Activated CD4-positive, alpha-beta T cell treated with anti-CD3 and anti-CD28 coated beads, Interleukin-2, amount 10 ng/mL, durations not matched to agents 7 days and 5 days (primary cell): Measurements from ENCODE around the gene AK9. TPM values are rescaled to one million over a fixed set of nuclear protein-coding genes. Genes with fewer than 3 reads are reported as not detected.

ENCODE experiments used
- CTCF ChIA-PET: fragments of 350-600 bp; sonication (Branson Sonifier 250); formaldehyde crosslinking; loops from one replicate; lab custom pipeline; 2021; ENCODE audit warnings: antibody characterized with exemption; lab: Charles Lee
- POLR2A ChIA-PET: fragments of 350-600 bp; sonication (Branson Sonifier 250); formaldehyde crosslinking; loops from one replicate; lab custom pipeline; 2021; ENCODE audit warnings: antibody characterized with exemption; lab: Charles Lee
- DNase-seq: peaks from one replicate; pipeline ENCODE4 v3.0.0-alpha.2; 2020
- H3K27ac Mint-ChIP-seq: one replicate; pipeline ENCODE4 v1.8.0; 2021; ENCODE audit warnings: mild to moderate bottlenecking, moderate library complexity, mixed read lengths
- H3K27me3 Mint-ChIP-seq: one replicate; pipeline ENCODE4 v1.8.0; 2021; ENCODE audit warnings: mixed read lengths
- H3K36me3 Mint-ChIP-seq: one replicate; pipeline ENCODE4 v1.8.0; 2021; ENCODE audit warnings: low read depth, mixed read lengths
- H3K4me1 Mint-ChIP-seq: one replicate; pipeline ENCODE4 v1.8.0; 2021; ENCODE audit warnings: mixed read lengths
- H3K4me3 Mint-ChIP-seq: one replicate; pipeline ENCODE4 v1.8.0; 2021; ENCODE audit warnings: mild to moderate bottlenecking, moderate library complexity, mixed read lengths
- H3K9me3 Mint-ChIP-seq: one replicate; pipeline ENCODE4 v1.8.0; 2021; ENCODE audit warnings: mixed read lengths
- total RNA-seq, 2 experiments: library from RNA; stranded (reverse); gene quantifications; one replicate each; pipeline ENCODE4 v1.2.3, GENCODE V29; 2021

Gene AK9
- total RNA-seq, 2 experiments from 2014 or later, result 3.4 to 5.0 TPM

GRCh38 chr6:109655761-109656262 lies 35.2 kb downstream of the AK9 start:
- no peaks in the 10 kb centered on the region for H3K9me3 Mint-ChIP-seq
- H3K4me1 Mint-ChIP-seq, result peaks cover 6% of the 10 kb centered on the region
- no peak for DNase-seq
- no peak overlapping the region for H3K4me3 Mint-ChIP-seq
- ChIA-PET POLR2A (no interaction called here), CTCF (no interaction called here)
- H3K36me3 Mint-ChIP-seq, result no peaks in the 10 kb centered on the region
- no peaks in the 10 kb centered on the region for H3K27me3 Mint-ChIP-seq
- no peak overlapping the region for H3K27ac Mint-ChIP-seq

DNA sequence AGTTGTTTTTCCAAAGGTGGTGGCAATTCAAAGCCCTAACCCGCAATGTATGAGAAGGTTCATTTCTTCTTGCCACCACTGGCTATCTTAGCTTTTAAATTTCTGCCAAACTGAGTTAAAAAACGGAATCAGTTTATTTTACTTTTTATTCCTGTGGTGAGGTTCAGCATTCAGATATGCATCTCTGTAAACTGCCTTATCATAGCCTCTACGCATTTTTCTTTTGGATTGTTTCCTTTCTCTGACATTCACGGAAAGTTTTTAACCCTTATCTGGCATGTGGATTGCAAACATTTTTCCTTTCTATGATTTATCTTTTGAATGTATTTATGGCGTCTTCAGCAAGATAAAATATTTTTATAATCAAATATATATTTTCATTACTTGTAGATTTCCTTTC lies 37.7 kb downstream of the AK9 start:
- no peak overlapping the region for H3K27ac Mint-ChIP-seq
- H3K36me3 Mint-ChIP-seq, result no peaks in the 10 kb centered on the region
- H3K9me3 Mint-ChIP-seq, result no peaks in the 10 kb centered on the region
- H3K4me1 Mint-ChIP-seq, result no peaks in the 10 kb centered on the region
- ChIA-PET CTCF (interaction anchor here (0.8 kb wide), 1 partner anchor 49 kb away, joined by 3 read pairs; no protein-coding TSS in a partner anchor), POLR2A (no interaction called here)
- no peaks in the 10 kb centered on the region for H3K27me3 Mint-ChIP-seq
- H3K4me3 Mint-ChIP-seq, result no peak overlapping the region
- no peak for DNase-seq

- ChIA-PET POLR2A (no interaction called here), CTCF (interaction anchor here (1.3 kb wide), 1 partner anchor 379 kb away, joined by 3 read pairs; no protein-coding TSS in a partner anchor)
- DNase-seq, result no peak
- Mint-ChIP-seq H3K9me3 (peaks cover 6% of the 10 kb centered on the region), H3K27ac (no peak overlapping the region), H3K27me3 (no peaks in the 10 kb centered on the region), H3K36me3 (no peaks in the 10 kb centered on the region), H3K4me3 (no peak overlapping the region), H3K4me1 (no peaks in the 10 kb centered on the region)
These were observed 46.9 kb downstream of the AK9 start for GRCh38 chr6:109644131-109644530.

DNA sequence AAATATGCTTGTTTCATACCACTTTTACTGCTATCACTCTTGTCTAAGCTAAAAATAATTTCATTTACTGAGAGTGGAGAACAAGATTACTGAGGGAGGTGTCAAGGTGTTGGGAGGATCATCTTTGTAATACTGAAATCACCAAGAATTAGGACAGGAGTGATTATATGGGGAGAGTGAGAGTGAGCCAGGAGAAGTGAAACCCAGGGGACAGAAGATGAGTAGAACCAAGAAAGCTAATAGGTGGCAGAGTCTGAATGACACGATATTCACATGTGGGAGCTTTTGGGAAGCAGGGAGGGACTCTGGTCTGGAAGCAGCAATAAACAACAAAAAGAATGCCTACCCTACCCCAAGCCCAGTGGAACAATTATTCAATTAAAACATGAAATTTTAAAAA lies 58.6 kb downstream of the AK9 start:
- no peaks in the 10 kb centered on the region for H3K9me3 Mint-ChIP-seq
- no peaks in the 10 kb centered on the region for H3K36me3 Mint-ChIP-seq
- H3K27me3 Mint-ChIP-seq, result no peaks in the 10 kb centered on the region
- ChIA-PET CTCF (no interaction called here), POLR2A (no interaction called here)
- peaks cover 7% of the 10 kb centered on the region for H3K4me1 Mint-ChIP-seq
- H3K27ac Mint-ChIP-seq, result no peak overlapping the region
- no peak overlapping the region for H3K4me3 Mint-ChIP-seq
- no peak for DNase-seq

- H3K4me3 Mint-ChIP-seq, result no peak overlapping the region
- H3K36me3 Mint-ChIP-seq, result no peaks in the 10 kb centered on the region
- no peak for DNase-seq
- H3K27ac Mint-ChIP-seq, result no peak overlapping the region
- ChIA-PET CTCF (no interaction called here), POLR2A (no interaction called here)
- no peaks in the 10 kb centered on the region for H3K9me3 Mint-ChIP-seq
- peaks cover 7% of the 10 kb centered on the region for H3K4me1 Mint-ChIP-seq
- H3K27me3 Mint-ChIP-seq, result no peaks in the 10 kb centered on the region
These were observed 59.6 kb downstream of the AK9 start for GRCh38 chr6:109631403-109631802.

GRCh38 chr6:109628158-109629000 lies 62.6 kb downstream of the AK9 start:
- Mint-ChIP-seq H3K27me3 (no peaks in the 10 kb centered on the region), H3K9me3 (peaks cover 2% of the 10 kb centered on the region), H3K4me1 (peaks cover 7% of the 10 kb centered on the region), H3K4me3 (no peak overlapping the region), H3K27ac (no peak overlapping the region), H3K36me3 (no peaks in the 10 kb centered on the region)
- no peak for DNase-seq
- POLR2A ChIA-PET, result no interaction called here
- CTCF ChIA-PET, result interaction anchor here (0.6 kb wide), 1 partner anchor 1929 kb away, joined by 3 read pairs; no protein-coding TSS in a partner anchor

DNA sequence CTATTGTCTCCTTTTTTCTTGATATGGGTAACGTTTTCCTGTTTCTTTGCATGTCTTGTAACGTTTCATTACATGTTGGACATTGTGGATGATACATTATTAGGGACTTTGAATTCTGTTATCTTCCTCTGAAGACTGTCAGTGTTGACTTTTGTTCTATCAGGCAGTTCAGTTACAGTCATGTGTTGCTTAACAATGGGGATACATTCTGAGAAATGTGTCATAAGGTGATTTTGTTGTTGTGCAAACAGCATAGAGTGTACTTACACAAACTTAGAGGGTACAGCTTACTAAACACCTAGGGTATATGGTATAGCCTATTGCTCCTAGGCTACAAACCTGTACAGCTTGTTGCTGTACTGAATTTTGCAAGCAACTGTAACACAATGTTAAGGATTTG lies 64.7 kb downstream of the AK9 start:
- ChIA-PET POLR2A (interaction anchor here (0.6 kb wide), 1 partner anchor 16 kb away, joined by 3 read pairs; no protein-coding TSS in a partner anchor), CTCF (no interaction called here)
- H3K36me3 Mint-ChIP-seq, result no peaks in the 10 kb centered on the region
- no peaks in the 10 kb centered on the region for H3K27me3 Mint-ChIP-seq
- H3K9me3 Mint-ChIP-seq, result peaks cover 2% of the 10 kb centered on the region
- no peak overlapping the region for H3K4me3 Mint-ChIP-seq
- no peak for DNase-seq
- H3K4me1 Mint-ChIP-seq, result peaks cover 7% of the 10 kb centered on the region
- no peak overlapping the region for H3K27ac Mint-ChIP-seq

DNA sequence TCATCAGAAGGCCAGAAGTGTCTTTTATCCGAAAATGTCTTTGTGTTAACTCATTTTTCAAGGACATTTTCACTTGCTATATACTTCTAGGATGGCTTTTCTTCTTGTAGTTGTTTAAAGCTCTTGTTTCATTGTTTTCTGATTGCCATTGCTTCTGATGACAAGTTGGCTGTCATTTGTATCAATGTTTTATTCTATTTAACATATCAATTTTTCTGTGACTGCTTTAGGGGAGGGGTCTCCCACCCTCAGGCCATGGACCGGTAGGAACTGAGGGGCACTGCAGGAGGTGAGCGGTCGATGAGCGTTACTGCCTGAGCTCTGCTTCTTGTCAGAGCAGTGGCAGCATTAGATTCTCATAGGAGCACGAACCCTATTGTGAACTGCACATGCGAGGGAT lies 65.8 kb downstream of the AK9 start:
- Mint-ChIP-seq H3K9me3 (peaks cover 2% of the 10 kb centered on the region), H3K27me3 (no peaks in the 10 kb centered on the region), H3K36me3 (no peaks in the 10 kb centered on the region), H3K27ac (no peak overlapping the region), H3K4me3 (no peak overlapping the region), H3K4me1 (peaks cover 7% of the 10 kb centered on the region)
- POLR2A ChIA-PET, result no interaction called here
- CTCF ChIA-PET, result interaction anchor here (0.6 to 1.5 kb wide), 3 partner anchors 84 to 712 kb away, joined by 3 read pairs; no protein-coding TSS in a partner anchor
- DNase-seq, result no peak

DNA sequence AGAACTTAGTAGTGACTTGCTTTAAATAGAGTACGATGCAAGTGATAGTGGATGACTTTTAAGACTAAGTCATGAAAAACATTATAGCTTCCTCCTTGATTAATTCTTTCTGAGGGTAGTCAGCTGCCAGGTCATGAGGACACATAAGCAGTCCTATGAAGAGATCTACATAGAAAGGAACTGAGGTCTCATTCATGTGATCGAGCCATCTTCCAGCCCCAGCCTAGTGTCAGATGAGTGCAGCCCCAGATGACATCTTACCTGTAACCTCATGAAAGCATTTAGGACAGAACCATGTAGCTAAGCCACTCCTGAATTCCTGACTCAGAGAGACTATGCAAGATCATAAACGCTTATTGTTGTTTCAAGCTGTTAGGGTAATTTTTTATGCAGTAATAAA lies 67.7 kb downstream of the AK9 start:
- Mint-ChIP-seq H3K4me3 (no peak overlapping the region), H3K9me3 (peaks cover 2% of the 10 kb centered on the region), H3K36me3 (no peaks in the 10 kb centered on the region), H3K4me1 (peaks cover 3% of the 10 kb centered on the region), H3K27ac (no peak overlapping the region), H3K27me3 (no peaks in the 10 kb centered on the region)
- POLR2A ChIA-PET, result no interaction called here
- CTCF ChIA-PET, result interaction anchor here (1.2 kb wide), 1 partner anchor 12 kb away, joined by 3 read pairs; no protein-coding TSS in a partner anchor
- DNase-seq, result no peak

DNA sequence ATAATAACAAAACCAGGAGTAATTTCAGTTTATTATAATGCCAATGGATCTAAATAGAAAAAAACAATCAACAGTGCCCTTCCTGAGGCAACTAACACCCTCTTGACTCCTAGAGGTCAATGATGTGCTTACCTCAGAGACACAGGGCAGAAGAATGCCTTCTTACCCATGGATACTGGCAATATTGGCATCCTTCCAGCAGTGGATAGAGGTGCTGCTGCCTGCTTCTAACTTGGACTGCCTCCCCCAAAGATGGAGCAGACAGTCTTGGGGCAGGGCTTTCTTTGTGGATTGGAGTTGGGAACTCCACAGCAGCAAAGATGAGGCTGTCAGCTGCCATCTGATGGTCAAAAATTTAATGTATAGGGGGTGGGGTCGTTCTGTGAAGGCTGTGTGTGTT lies 78.7 kb downstream of the AK9 start:
- H3K9me3 Mint-ChIP-seq, result no peaks in the 10 kb centered on the region
- H3K4me3 Mint-ChIP-seq, result no peak overlapping the region
- H3K4me1 Mint-ChIP-seq, result peaks cover 11% of the 10 kb centered on the region
- peaks cover 2% of the 10 kb centered on the region for H3K36me3 Mint-ChIP-seq
- POLR2A ChIA-PET, result no interaction called here
- no peaks in the 10 kb centered on the region for H3K27me3 Mint-ChIP-seq
- DNase-seq, result no peak
- no peak overlapping the region for H3K27ac Mint-ChIP-seq
- CTCF ChIA-PET, result no interaction called here

DNA sequence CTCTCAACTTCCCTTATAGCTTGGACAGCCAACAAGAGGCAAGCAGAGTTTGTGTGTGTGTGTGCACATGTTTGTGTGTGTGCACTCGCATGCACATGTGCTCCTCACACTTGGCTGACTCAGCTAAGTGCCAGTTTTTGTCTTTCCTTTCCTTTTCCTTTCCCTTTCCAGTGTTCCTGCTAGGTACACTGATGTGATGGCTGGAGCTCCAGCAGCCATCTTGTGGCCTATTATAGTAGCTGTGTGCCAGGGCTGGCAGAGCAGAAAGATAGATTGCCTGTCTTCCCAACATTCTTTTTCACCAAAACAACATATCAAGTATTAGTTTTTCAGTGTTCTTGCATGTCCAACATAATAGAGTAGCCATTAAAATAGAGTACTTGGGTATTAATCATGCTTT lies 79.5 kb downstream of the AK9 start:
- ChIA-PET POLR2A (no interaction called here), CTCF (no interaction called here)
- peaks cover 2% of the 10 kb centered on the region for H3K36me3 Mint-ChIP-seq
- no peaks in the 10 kb centered on the region for H3K9me3 Mint-ChIP-seq
- no peaks in the 10 kb centered on the region for H3K27me3 Mint-ChIP-seq
- peaks cover 12% of the 10 kb centered on the region for H3K4me1 Mint-ChIP-seq
- H3K27ac Mint-ChIP-seq, result no peak overlapping the region
- DNase-seq, result no peak
- no peak overlapping the region for H3K4me3 Mint-ChIP-seq

DNA sequence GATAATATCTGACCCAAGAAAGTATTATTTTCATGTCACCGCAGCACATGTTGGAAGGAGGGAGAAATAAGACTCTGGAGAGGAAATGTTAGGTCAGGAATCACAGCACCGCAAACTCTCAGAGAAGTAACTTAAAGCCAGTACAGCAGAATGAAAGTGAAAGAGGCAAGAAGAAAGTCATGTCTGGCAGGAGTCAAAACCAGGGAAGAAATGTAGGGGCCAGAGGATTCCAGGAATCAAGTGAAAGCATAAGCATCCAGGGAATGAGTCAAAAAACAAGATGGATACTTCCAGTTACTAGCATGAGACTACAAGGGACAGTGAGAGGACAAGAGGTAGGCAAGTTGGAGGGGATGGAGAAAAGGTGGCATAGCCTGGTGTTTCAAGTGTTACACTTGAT lies 80.4 kb downstream of the AK9 start:
- H3K27ac Mint-ChIP-seq, result peak overlapping the region; percentile 61
- peaks cover 18% of the 10 kb centered on the region for H3K4me1 Mint-ChIP-seq
- DNase-seq, result no peak
- ChIA-PET POLR2A (interaction anchor here (0.7 kb wide), 1 partner anchor 1340 kb away, joined by 3 read pairs; no protein-coding TSS in a partner anchor), CTCF (no interaction called here)
- no peaks in the 10 kb centered on the region for H3K27me3 Mint-ChIP-seq
- no peak overlapping the region for H3K4me3 Mint-ChIP-seq
- H3K36me3 Mint-ChIP-seq, result peaks cover 2% of the 10 kb centered on the region
- no peaks in the 10 kb centered on the region for H3K9me3 Mint-ChIP-seq

GRCh38 chr6:109609737-109610136 lies 81.3 kb downstream of the AK9 start:
- Mint-ChIP-seq H3K4me3 (no peak overlapping the region), H3K36me3 (peaks cover 2% of the 10 kb centered on the region), H3K27ac (no peak overlapping the region), H3K4me1 (peaks cover 18% of the 10 kb centered on the region), H3K27me3 (no peaks in the 10 kb centered on the region), H3K9me3 (no peaks in the 10 kb centered on the region)
- ChIA-PET POLR2A (interaction anchor here (0.6 kb wide), 1 partner anchor 17 kb away, joined by 3 read pairs; no protein-coding TSS in a partner anchor), CTCF (no interaction called here)
- DNase-seq, result no peak
